ENCODE results near the gene CCAR1.

GRCh38 chr10:68800211-68800610 is 79.2 kb downstream of the CCAR1 start:
- TF ChIP-seq MXI1 (IDR thresholded peaks at IDR 0.05; ENCODE audit: borderline replicate concordance, low read depth, low read length) (no peak), BHLHE40 (IDR thresholded peaks at IDR 0.05; ENCODE audit: low read depth, low read length) (no peak)

All from IMR-90 (cell line).